Ovary (tissue), 9 donors: ENCODE results near the gene ISCU. TPM values are rescaled to one million over a fixed set of nuclear protein-coding genes. Genes with fewer than 3 reads are reported as not detected.
A peak's percentile ranks its signal among the peaks of the same experiment; 100 is the strongest.

ENCODE experiments used
- DNase-seq, 5 donors: peaks; one replicate each; pipeline ENCODE4 v3.0.0-alpha.2; 2019 to 2020
- H3K27ac ChIP-seq, 2 donors: fragments of 200-600 bp; one replicate each; pipeline versions ENCODE4 v1.5.1 to v1.8.0; 2019 to 2022
- H3K27me3 ChIP-seq: fragments of 200-600 bp; one replicate; pipeline ENCODE4 v1.8.0; 2022
- H3K36me3 ChIP-seq: fragments of 200-600 bp; sonication (generic); one replicate; pipeline ENCODE4 v1.5.1; 2019
- H3K4me1 ChIP-seq: one replicate; pipeline ENCODE4 v1.8.1; 2013; ENCODE audit warnings: mild to moderate bottlenecking, moderate library complexity; ENCODE audit not compliant: insufficient read depth
- H3K4me3 ChIP-seq: fragments of 200-600 bp; sonication (generic); one replicate; pipeline ENCODE4 v1.5.1; 2017
- H3K9me3 ChIP-seq, 2 donors: fragments of 200-600 bp in 1 of 2; sonication (generic) in 1 of 2; one replicate each; pipeline versions ENCODE4 v1.5.1 to v1.8.1; 2013 to 2019; ENCODE audit warnings: mild to moderate bottlenecking in 1 of 2, moderate library complexity in 1 of 2
- CTCF ChIP-seq, 3 donors: fragments of 450-650 bp in 2 of 3; fragments of 200-600 bp in 1 of 3; IDR thresholded peaks; one replicate each; pipeline versions ENCODE4 v1.5.1 to v1.8.0; 2016 to 2022; ENCODE audit warnings: antibody characterized with exemption in 3 of 3, mild to moderate bottlenecking in 1 of 3
- EP300 ChIP-seq: sonication (generic); formaldehyde crosslinking; IDR thresholded peaks from one replicate; pipeline ENCODE4 v1.6.1; 2017; ENCODE audit warnings: antibody characterized with exemption
- POLR2A ChIP-seq: fragments of 450-650 bp; IDR thresholded peaks from one replicate; pipeline ENCODE4 v1.6.1; 2017; ENCODE audit warnings: antibody characterized with exemption, mild to moderate bottlenecking, moderate library complexity
- WGBS, 3 donors: extraction: QIAGEN DNeasy Blood & Tissue Kit in 1 of 3; methylation state at CpG; one replicate each; pipeline versions ENCODE4 v1.1.5 to v1.1.7; 2013 to 2017; 5-methylcytosine and 5-hydroxymethylcytosine counted together
- intact Hi-C, 4 donors: fragments of 100-400 bp; cut with DNase I; formaldehyde crosslinking; loops; one replicate each; pipeline versions ENCODE4 v1.11.0 to v1.15.1; 2022 to 2023
- polyA plus RNA-seq, 2 donors: library from polyadenylated mRNA; stranded (reverse); fragments of 200-250 nt in 1 of 2; fragments of 350-450 nt in 1 of 2; fragmentation: Illumina TruSeq in 1 of 2; extraction: RNeasy Lipid Tissue Mini Kit (QIAGEN cat#74804) in 1 of 2; gene quantifications; one replicate each; pipeline ENCODE4 v1.2.3, GENCODE V29; 2013 to 2014
- total RNA-seq, 7 donors: library from RNA; depleted of rRNA in 2 of 7; stranded (reverse); fragments of >200 nt in 2 of 7; fragmentation: NEBNext Ultra II Directional in 3 of 7; extraction: Animal tissue kit (Norgen Biotek cat#: 25700) in 3 of 7; gene quantifications; one replicate each; pipeline versions ENCODE4 v1.1.0 to v1.2.4, GENCODE V29; 2016 to 2023
- donor health status: DM: no; HTN: no; CAD: no; lungs with moderate emphysema.
- donor health status: DM: no; HTN: no; CAD: no.
- donor health status: Bipolar disorder and iron deficiency.
- donor health status: DM: yes; HTN: yes; CAD: no.
- donor health status: DM: no; HTN: no; CAD: no.
- donor health status: DM: yes; HTN: yes; CAD: no.

Gene ISCU
- total and polyA plus RNA-seq, 9 donors: 110 to 298 (median 169) TPM

DNA sequence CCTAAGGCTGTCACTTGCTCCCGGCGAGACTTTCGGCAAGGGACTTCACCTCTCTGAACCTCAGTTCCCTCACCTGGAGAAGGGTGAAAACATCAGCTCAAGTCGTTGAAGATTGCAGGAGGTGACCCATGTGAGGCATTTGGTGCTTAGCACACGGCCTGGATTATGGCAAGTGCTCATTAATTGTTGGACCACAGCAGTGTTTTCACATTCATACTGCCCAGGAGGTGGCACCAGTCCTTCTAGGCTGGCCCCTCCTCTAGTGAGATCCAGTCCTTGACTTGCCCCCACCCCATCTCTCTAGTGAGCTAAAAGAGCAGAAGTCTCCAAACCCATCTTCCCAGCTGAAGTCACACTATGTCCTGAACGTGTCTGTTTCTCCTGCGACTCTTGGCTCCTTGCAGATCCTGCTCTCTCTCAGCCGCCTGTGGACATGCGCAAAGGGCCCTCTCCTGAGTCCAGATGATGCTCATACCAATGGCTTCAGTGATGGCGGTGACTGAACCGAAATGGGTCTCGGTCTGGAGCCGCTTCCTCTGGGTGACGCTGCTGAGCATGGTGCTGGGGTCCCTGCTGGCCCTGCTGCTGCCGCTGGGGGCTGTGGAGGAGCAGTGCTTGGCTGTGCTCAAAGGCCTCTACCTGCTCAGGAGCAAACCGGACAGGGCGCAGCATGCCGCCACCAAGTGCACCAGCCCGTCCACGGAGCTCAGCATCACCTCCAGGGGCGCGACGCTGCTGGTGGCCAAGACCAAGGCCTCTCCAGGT, 45.7 kb upstream of the ISCU start:
- DNase-seq: no peak
- TF ChIP-seq POLR2A (no peak), EP300 (no peak), CTCF (IDR thresholded peaks at IDR 0.05) (no peak)
- Histone ChIP-seq H3K27me3 (no peaks in the 10 kb centered on the region), H3K9me3 (no peaks in the 10 kb centered on the region), H3K36me3 (no peaks in the 10 kb centered on the region), H3K4me1 (no peaks in the 10 kb centered on the region), H3K27ac (no peak overlapping the region), H3K4me3 (no peak overlapping the region)
- intact Hi-C loops: loop anchor here in 2 of 4 donors (10.0 kb wide), 3 partner anchors 752 to 842 kb away; partner anchors contain the start of genes PRDM4 (in 1 of the 2) and PWP1 (in 1 of the 2)
- WGBS, 3 donors: 80 to 84% (median 83%) methylated on average over 23 of the region's 23 CpGs

DNA sequence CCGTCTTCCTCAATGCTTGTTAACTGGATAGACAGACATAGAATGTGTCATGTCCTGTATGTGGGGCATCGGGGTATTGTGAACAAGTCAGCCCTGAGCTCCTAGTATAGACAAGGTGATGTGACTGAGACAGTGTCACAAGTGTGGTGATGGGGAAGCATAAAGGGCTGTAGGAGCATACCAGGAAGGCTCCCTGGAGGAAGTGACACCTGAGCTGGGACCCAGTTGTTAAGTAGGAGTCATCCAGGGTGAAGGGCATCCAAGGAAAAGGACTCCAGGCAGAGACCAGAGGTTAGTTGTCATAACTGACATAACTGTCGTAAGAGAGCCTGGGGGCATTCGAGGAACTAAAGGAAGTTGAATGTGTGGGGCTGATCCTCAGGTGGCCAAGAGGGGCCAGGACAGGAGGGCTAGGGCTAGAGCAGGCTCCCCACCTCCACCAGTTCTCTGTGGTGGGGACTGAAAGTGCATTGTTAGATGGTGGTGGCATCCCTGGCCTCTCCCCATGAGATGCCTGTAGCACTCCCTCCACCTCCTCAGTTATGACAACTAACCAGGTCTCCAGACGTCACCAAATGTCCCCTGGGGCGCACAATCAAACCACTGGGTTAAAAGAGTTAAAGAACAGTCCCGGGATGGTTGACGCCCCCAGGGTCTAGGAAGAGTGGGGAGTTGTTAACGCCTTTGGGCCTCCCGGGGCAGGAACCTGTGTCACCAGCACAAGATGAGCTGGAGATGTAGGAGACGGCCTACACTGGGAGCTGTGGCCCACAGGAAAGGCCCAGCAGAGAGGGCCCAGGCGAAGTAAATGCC, 44.9 kb upstream of the ISCU start:
- no peaks in the 10 kb centered on the region for H3K9me3 ChIP-seq
- no peaks in the 10 kb centered on the region for H3K36me3 ChIP-seq
- 83% methylated on average over 12 of the region's 12 CpGs for WGBS, 3 donors
- no peaks in the 10 kb centered on the region for H3K27me3 ChIP-seq
- DNase-seq: no peak
- H3K27ac ChIP-seq: no peak overlapping the region
- no peaks in the 10 kb centered on the region for H3K4me1 ChIP-seq
- intact Hi-C loops: loop anchor here in 2 of 4 donors (10.0 kb wide), 3 partner anchors 753 to 843 kb away; partner anchors contain the start of genes PRDM4 (in 1 of the 2) and PWP1 (in 1 of the 2)
- TF ChIP-seq POLR2A (no peak), CTCF (IDR thresholded peaks at IDR 0.05) (no peak), EP300 (no peak)
- H3K4me3 ChIP-seq: no peak overlapping the region

DNA sequence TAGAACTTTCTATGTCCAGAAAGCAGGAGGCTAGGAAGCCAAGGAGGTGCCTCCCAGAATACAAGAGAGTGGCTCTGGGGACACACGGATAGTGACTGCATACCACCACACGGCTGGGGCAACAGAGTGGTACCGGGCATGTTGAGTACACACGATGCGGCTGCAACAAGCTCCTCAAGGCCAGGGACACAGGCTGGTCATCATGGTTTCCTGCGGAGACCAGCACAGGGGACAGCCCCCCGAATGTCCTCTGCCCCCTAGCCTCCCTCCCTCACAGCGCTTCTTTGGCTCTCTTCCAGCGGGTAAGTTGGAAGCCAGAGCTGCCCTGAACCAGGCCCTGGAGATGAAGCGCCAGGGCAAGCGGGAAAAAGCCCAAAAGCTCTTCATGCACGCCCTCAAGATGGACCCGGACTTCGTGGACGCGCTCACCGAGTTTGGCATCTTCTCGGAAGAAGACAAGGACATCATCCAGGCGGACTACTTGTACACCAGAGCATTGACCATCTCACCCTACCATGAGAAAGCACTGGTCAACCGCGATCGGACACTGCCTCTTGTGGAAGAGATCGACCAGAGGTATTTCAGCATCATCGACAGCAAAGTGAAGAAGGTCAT, 44.2 kb upstream of the ISCU start:
- Histone ChIP-seq H3K4me3 (no peak overlapping the region), H3K9me3 (no peaks in the 10 kb centered on the region), H3K27me3 (no peaks in the 10 kb centered on the region), H3K4me1 (no peaks in the 10 kb centered on the region), H3K36me3 (peaks cover 1% of the 10 kb centered on the region), H3K27ac (no peak overlapping the region)
- peak in 1 of 5 donors; percentile 22 for DNase-seq
- 91 to 93% (median 92%) methylated on average over 24 of the region's 24 CpGs for WGBS, 3 donors
- intact Hi-C loops: loop anchor here in 2 of 4 donors (10.0 kb wide), 3 partner anchors 753 to 843 kb away; partner anchors contain the start of genes PRDM4 (in 1 of the 2) and PWP1 (in 1 of the 2)
- TF ChIP-seq CTCF (IDR thresholded peaks at IDR 0.05) (no peak), EP300 (no peak), POLR2A (no peak)
